SHP77 (cell line): ENCODE data around the gene CYP4F3.
"Not testable (repeated sequence)": the region's sequence is repeated elsewhere in the genome, so short reads cannot be mapped to it uniquely, and the experiment has no call there.

Experiments used
- DNase-seq, 2 experiments: peaks; one replicate each; lab custom pipeline; 2025; lab: John Stamatoyannopoulos, UW

The CYP4F3 gene

GRCh38 chr19:15640294-15640903, at the start of gene CYP4F3:
Gene CYP4F3, plus strand, starts transcription at chr19:15640897. Its CDS starts 519 bp downstream, at chr19:15641416.
- peak; percentile 84 to 92 for DNase-seq

- no peak for DNase-seq
These were observed 48.9 kb upstream of the CYP4F3 start for GRCh38 chr19:15591796-15592195.

- not testable (repeated sequence) for DNase-seq
These were observed 48.2 kb upstream of the CYP4F3 start for GRCh38 chr19:15592506-15592905.

- DNase-seq = not testable (repeated sequence)
These were observed 46.9 kb upstream of the CYP4F3 start for GRCh38 chr19:15593766-15594165.

- no peak for DNase-seq
These were observed 45.6 kb upstream of the CYP4F3 start for GRCh38 chr19:15595069-15595468.

- not testable (repeated sequence) for DNase-seq
These were observed 32.4 kb upstream of the CYP4F3 start for GRCh38 chr19:15607978-15608925.

- DNase-seq = no peak
These were observed 31.4 kb upstream of the CYP4F3 start for GRCh38 chr19:15609261-15609660.

GRCh38 chr19:15612342-15612741, 28.4 kb upstream of the CYP4F3 start:
- DNase-seq = no peak

- DNase-seq = no peak
These were observed 27.4 kb upstream of the CYP4F3 start for GRCh38 chr19:15613338-15613737.

- no peak for DNase-seq
These were observed 26.0 kb upstream of the CYP4F3 start, which contains the start of gene CYP4F8 for GRCh38 chr19:15614507-15615379. Gene CYP4F8, plus strand, starts transcription at chr19:15615218. Its CDS starts 399 bp downstream, at chr19:15615617.

GRCh38 chr19:15615526-15615925, 25.2 kb upstream of the CYP4F3 start:
- DNase-seq = no peak

GRCh38 chr19:15616183-15616582, 24.5 kb upstream of the CYP4F3 start:
- DNase-seq = no peak

GRCh38 chr19:15616627-15617270, 23.9 kb upstream of the CYP4F3 start:
- no peak for DNase-seq

- DNase-seq = no peak
These were observed 22.4 kb upstream of the CYP4F3 start for GRCh38 chr19:15618321-15618720.

- no peak for DNase-seq
These were observed 18.9 kb upstream of the CYP4F3 start for GRCh38 chr19:15621801-15622200.

- DNase-seq = no peak
These were observed 17.7 kb upstream of the CYP4F3 start for GRCh38 chr19:15622991-15623390.

GRCh38 chr19:15623711-15624318, 16.9 kb upstream of the CYP4F3 start:
- DNase-seq = no peak

- no peak for DNase-seq
These were observed 12.3 kb upstream of the CYP4F3 start for GRCh38 chr19:15628236-15629002.

GRCh38 chr19:15629003-15629880, 11.5 kb upstream of the CYP4F3 start:
- DNase-seq = peak; percentile 41 to 50
